Memory B cell (primary cell): Measurements from ENCODE around the gene UROD.
"Not testable (repeated sequence)": the region's sequence is repeated elsewhere in the genome, so short reads cannot be mapped to it uniquely, and the experiment has no call there.

Source experiments
- ATAC-seq: fragments of 150-1000 bp; cut with Tn5 transposase; 2 replicates; pipeline ENCODE4 v1.10.0; 2021; ENCODE audit warnings: low read depth, mild to moderate bottlenecking, moderate library complexity
- DNase-seq, 2 donors: peaks; one replicate each; pipeline ENCODE4 v3.0.0; 2022; ENCODE audit warnings: low spot score in 2 of 2
- H3K27ac Mint-ChIP-seq: one replicate; pipeline ENCODE4 v1.8.0; 2022; ENCODE audit warnings: mild to moderate bottlenecking, moderate library complexity, mixed read lengths
- H3K27me3 Mint-ChIP-seq: one replicate; pipeline ENCODE4 v1.8.0; 2022; ENCODE audit warnings: mixed read lengths
- H3K36me3 Mint-ChIP-seq: one replicate; pipeline ENCODE4 v1.8.0; 2022; ENCODE audit warnings: mild to moderate bottlenecking, mixed read lengths
- H3K4me1 Mint-ChIP-seq: one replicate; pipeline ENCODE4 v1.8.0; 2022; ENCODE audit warnings: mixed read lengths
- H3K4me3 Mint-ChIP-seq: one replicate; pipeline ENCODE4 v1.8.0; 2022; ENCODE audit warnings: mild to moderate bottlenecking, moderate library complexity, mixed read lengths
- H3K9me3 Mint-ChIP-seq: one replicate; pipeline ENCODE4 v1.8.0; 2022; ENCODE audit warnings: mixed read lengths

Gene UROD

GRCh38 chr1:45011837-45012638 is at the start of gene UROD:
TSS of gene UROD (plus strand) at chr1:45012254. CDS start at chr1:45012266, 12 bp downstream.
- Mint-ChIP-seq H3K36me3 (peaks cover 16% of the 10 kb centered on the region), H3K4me3 (peak within 1 kb of the TSS; percentile 88), H3K27me3 (no peaks in the 10 kb centered on the region), H3K9me3 (no peaks in the 10 kb centered on the region), H3K27ac (peak within 1 kb of the TSS; percentile 89), H3K4me1 (peaks cover 34% of the 10 kb centered on the region)
- DNase-seq (peak; percentile 79 to 82), ATAC-seq (peak; percentile 83)

- Mint-ChIP-seq H3K4me3 (no peak overlapping the region), H3K4me1 (peaks cover 3% of the 10 kb centered on the region), H3K9me3 (no peaks in the 10 kb centered on the region), H3K27ac (no peak overlapping the region), H3K27me3 (no peaks in the 10 kb centered on the region), H3K36me3 (peaks cover 11% of the 10 kb centered on the region)
- ATAC-seq: no peak
- no peak for DNase-seq
Observed at GRCh38 chr1:44962729-44963128, 49.3 kb upstream of the UROD start.

- Mint-ChIP-seq H3K36me3 (peaks cover 9% of the 10 kb centered on the region), H3K27ac (no peak overlapping the region), H3K4me1 (peaks cover 3% of the 10 kb centered on the region), H3K4me3 (no peak overlapping the region), H3K9me3 (no peaks in the 10 kb centered on the region), H3K27me3 (no peaks in the 10 kb centered on the region)
- DNase-seq (no peak), ATAC-seq (no peak)
Observed at GRCh38 chr1:44964396-44964795, 47.7 kb upstream of the UROD start.

DNA sequence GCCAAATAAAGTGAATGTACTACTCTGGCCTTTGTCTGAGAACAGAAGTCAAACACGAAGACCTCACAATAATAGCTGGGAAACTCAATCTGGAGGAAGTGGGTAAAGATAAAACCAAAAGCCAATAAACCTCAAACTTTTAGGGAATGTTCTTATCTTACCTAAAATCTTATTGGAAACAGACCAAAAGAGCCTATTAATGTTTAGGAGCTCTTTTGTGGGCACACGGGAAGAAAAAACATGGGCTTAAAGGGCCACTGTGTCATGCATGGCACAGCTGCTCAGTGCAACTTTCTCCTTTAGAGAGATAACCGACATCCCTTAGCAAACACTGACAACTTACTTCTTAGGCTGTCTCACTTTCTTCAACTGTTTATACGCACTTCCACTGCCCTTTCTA is 41.7 kb upstream of the UROD start:
- H3K4me3 Mint-ChIP-seq: no peak overlapping the region
- H3K9me3 Mint-ChIP-seq: peaks cover 1% of the 10 kb centered on the region
- no peak overlapping the region for H3K27ac Mint-ChIP-seq
- H3K4me1 Mint-ChIP-seq: peaks cover 10% of the 10 kb centered on the region
- no peaks in the 10 kb centered on the region for H3K27me3 Mint-ChIP-seq
- DNase-seq: no peak
- ATAC-seq: no peak
- H3K36me3 Mint-ChIP-seq: peaks cover 18% of the 10 kb centered on the region

- H3K36me3 Mint-ChIP-seq: peaks cover 42% of the 10 kb centered on the region
Observed at GRCh38 chr1:44973645-44974044, 38.4 kb upstream of the UROD start.

GRCh38 chr1:44976252-44976651 is 35.8 kb upstream of the UROD start:
- peaks cover 8% of the 10 kb centered on the region for H3K9me3 Mint-ChIP-seq
- peaks cover 41% of the 10 kb centered on the region for H3K36me3 Mint-ChIP-seq
- no peak overlapping the region for H3K4me3 Mint-ChIP-seq
- H3K4me1 Mint-ChIP-seq: peaks cover 10% of the 10 kb centered on the region
- H3K27me3 Mint-ChIP-seq: no peaks in the 10 kb centered on the region
- no peak for DNase-seq
- no peak for ATAC-seq
- H3K27ac Mint-ChIP-seq: no peak overlapping the region

More at GRCh38 chr1:44973645-44974044, 38.4 kb upstream of the UROD start:
- Mint-ChIP-seq H3K4me1 (peaks cover 10% of the 10 kb centered on the region), H3K9me3 (peaks cover 8% of the 10 kb centered on the region), H3K27me3 (no peaks in the 10 kb centered on the region), H3K27ac (peak overlapping the region; percentile 74), H3K4me3 (peak overlapping the region; percentile 18)
- peak; percentile 89 for ATAC-seq
- DNase-seq: no peak

DNA sequence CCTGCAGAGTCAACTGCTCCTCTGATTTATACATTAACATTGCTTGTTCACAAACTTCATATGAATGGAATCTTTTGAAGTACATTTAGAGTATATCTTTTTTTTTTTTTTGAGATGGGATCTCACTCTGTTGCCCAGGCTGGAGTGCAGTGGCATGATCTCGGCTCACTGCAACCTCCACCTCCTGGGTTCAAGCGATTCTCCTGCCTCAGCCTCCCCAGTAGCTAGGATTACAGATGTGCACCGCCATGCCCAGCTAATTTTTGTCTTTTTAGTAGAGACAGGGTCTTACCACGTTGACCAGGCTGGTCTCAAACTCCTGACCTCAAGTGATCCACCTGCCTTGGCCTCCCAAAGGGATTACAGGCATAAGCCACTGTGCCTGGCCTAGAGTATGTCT is 34.7 kb upstream of the UROD start:
- not testable (repeated sequence) for H3K27me3 Mint-ChIP-seq, ATAC-seq, DNase-seq, H3K9me3 Mint-ChIP-seq, H3K4me1 Mint-ChIP-seq, H3K4me3 Mint-ChIP-seq, H3K27ac Mint-ChIP-seq
- H3K36me3 Mint-ChIP-seq: peaks cover 36% of the 10 kb centered on the region

GRCh38 chr1:44985747-44986359 is 26.2 kb upstream of the UROD start:
- Mint-ChIP-seq H3K27ac (peak overlapping the region; percentile 80), H3K4me1 (peaks cover 13% of the 10 kb centered on the region), H3K36me3 (peaks cover 3% of the 10 kb centered on the region), H3K27me3 (no peaks in the 10 kb centered on the region), H3K9me3 (no peaks in the 10 kb centered on the region), H3K4me3 (peak overlapping the region; percentile 100)
- ATAC-seq (no peak), DNase-seq (no peak)

GRCh38 chr1:44988531-44989156 is 23.4 kb upstream of the UROD start:
- H3K36me3 Mint-ChIP-seq: no peaks in the 10 kb centered on the region
- no peak for ATAC-seq
- no peak for DNase-seq
- H3K9me3 Mint-ChIP-seq: no peaks in the 10 kb centered on the region
- H3K4me1 Mint-ChIP-seq: peaks cover 13% of the 10 kb centered on the region
- no peak overlapping the region for H3K27ac Mint-ChIP-seq
- H3K27me3 Mint-ChIP-seq: no peaks in the 10 kb centered on the region
- peak overlapping the region; percentile 57 for H3K4me3 Mint-ChIP-seq

GRCh38 chr1:44994309-44994898 is 17.6 kb upstream of the UROD start:
- ATAC-seq: no peak
- Mint-ChIP-seq H3K9me3 (no peaks in the 10 kb centered on the region), H3K4me1 (no peaks in the 10 kb centered on the region)

GRCh38 chr1:44995467-44996238 is 16.4 kb upstream of the UROD start:
- Mint-ChIP-seq H3K36me3 (no peaks in the 10 kb centered on the region), H3K27ac (no peak overlapping the region)

More at GRCh38 chr1:44994309-44994898, 17.6 kb upstream of the UROD start:
- no peaks in the 10 kb centered on the region for H3K27me3 Mint-ChIP-seq
- no peak for DNase-seq
- H3K36me3 Mint-ChIP-seq: no peaks in the 10 kb centered on the region
- H3K27ac Mint-ChIP-seq: no peak overlapping the region
- no peak overlapping the region for H3K4me3 Mint-ChIP-seq

DNA sequence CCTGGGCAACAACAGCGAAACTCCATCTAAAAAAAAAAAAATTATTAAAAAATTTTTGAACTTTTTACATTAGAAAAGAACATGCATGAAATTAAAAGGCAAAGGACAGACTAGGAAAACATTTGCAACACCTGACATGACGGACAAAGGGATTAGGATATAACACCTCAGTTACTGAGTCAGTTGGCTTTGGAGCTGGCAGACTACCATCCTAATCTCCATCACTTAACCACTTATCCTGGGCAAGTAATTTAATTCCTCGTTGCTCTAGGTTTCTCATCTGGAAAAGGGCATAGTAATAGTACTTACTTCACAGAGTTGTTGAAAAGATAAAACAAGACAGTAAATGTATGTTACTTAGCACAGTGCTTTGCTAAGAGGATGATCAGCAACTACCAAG is 12.8 kb upstream of the UROD start:
- H3K36me3 Mint-ChIP-seq: peaks cover 15% of the 10 kb centered on the region
- H3K27me3 Mint-ChIP-seq: no peaks in the 10 kb centered on the region
- H3K4me3 Mint-ChIP-seq: no peak overlapping the region
- no peak for DNase-seq
- no peak overlapping the region for H3K27ac Mint-ChIP-seq
- H3K4me1 Mint-ChIP-seq: peaks cover 10% of the 10 kb centered on the region
- ATAC-seq: no peak
- no peaks in the 10 kb centered on the region for H3K9me3 Mint-ChIP-seq

More at GRCh38 chr1:44995467-44996238, 16.4 kb upstream of the UROD start:
- Mint-ChIP-seq H3K27me3 (no peaks in the 10 kb centered on the region), H3K9me3 (no peaks in the 10 kb centered on the region), H3K4me3 (no peak overlapping the region), H3K4me1 (peaks cover 3% of the 10 kb centered on the region)
- DNase-seq (no peak), ATAC-seq (no peak)

DNA sequence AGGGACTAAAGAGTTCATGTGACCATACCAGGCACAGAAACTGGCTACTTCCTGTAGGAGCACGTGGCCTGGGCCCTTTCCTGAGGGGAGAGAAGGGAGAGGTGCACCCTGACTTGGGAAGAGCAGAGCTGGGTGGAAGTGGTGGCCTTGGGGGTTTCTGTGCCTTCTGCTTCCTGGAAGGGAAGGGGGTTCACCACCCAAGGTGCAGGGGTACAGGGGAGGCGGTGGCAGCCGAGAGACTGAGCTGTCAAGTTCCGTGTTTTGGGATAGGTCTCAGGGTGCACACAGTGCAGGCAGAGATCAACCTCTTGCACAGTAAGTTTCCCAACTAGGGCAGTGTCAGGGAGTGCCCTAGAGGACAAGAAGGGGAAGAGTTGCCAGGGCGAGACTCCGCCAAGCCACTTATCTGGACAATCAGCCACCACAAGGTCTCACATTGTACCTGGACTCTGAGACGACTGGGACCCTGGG is 11.0 kb upstream of the UROD start:
- H3K4me3 Mint-ChIP-seq: no peak overlapping the region
- ATAC-seq: no peak
- H3K27me3 Mint-ChIP-seq: no peaks in the 10 kb centered on the region
- peak overlapping the region; percentile 32 for H3K27ac Mint-ChIP-seq
- H3K4me1 Mint-ChIP-seq: peaks cover 10% of the 10 kb centered on the region
- no peak for DNase-seq
- H3K9me3 Mint-ChIP-seq: no peaks in the 10 kb centered on the region
- H3K36me3 Mint-ChIP-seq: peaks cover 27% of the 10 kb centered on the region
